SK-N-MC (cell line): Measurements from ENCODE around the gene GSTM2.

Experiments
- EZH2 ChIP-seq: fragments of 200-600 bp; sonication (generic); IDR thresholded peaks from one replicate; pipeline ENCODE4 v1.6.1; 2017; ENCODE audit warnings: antibody characterized with exemption
- FOXP2 ChIP-seq: optimal IDR thresholded peaks from 2 replicates; pipeline ENCODE3; 2011; ENCODE audit warnings: mild to moderate bottlenecking, moderate library complexity; ENCODE audit not compliant: insufficient read depth; ENCODE audit errors: extremely low read length, control extremely low read depth
- POLR2AphosphoS5 ChIP-seq: IDR thresholded peaks from 2 replicates; pipeline ENCODE4 v1.6.1; 2012; ENCODE audit warnings: mild to moderate bottlenecking, low read depth, low read length, borderline replicate concordance

GRCh38 chr1:109697066-109697465 lies 29.2 kb downstream of the GSTM2 start:
- TF ChIP-seq POLR2AphosphoS5 (no peak), EZH2 (no peak), FOXP2 (no peak)
